Activated naive CD8-positive, alpha-beta T cell treated with anti-CD3 and anti-CD28 coated beads, Interleukin-2, amount 50 U/mL, for 24 hours (primary cell): ENCODE data around the gene DBX1.
"Not testable (repeated sequence)": the region's sequence is repeated elsewhere in the genome, so short reads cannot be mapped to it uniquely, and the experiment has no call there.

ENCODE experiments used
- ATAC-seq: fragments of 150-1000 bp; cut with Tn5 transposase; one replicate; pipeline ENCODE4 v1.10.0; 2021
- DNase-seq: peaks from one replicate; pipeline ENCODE4 v3.0.0; 2021
- H3K27ac Mint-ChIP-seq: one replicate; pipeline ENCODE4 v1.8.0; 2021; ENCODE audit warnings: mild to moderate bottlenecking, mixed read lengths
- H3K27me3 Mint-ChIP-seq: one replicate; pipeline ENCODE4 v1.8.0; 2021; ENCODE audit warnings: mixed read lengths
- H3K36me3 Mint-ChIP-seq: one replicate; pipeline ENCODE4 v1.8.0; 2021; ENCODE audit warnings: low read depth, mixed read lengths
- H3K4me1 Mint-ChIP-seq: one replicate; pipeline ENCODE4 v1.8.0; 2021; ENCODE audit warnings: mixed read lengths
- H3K4me3 Mint-ChIP-seq: one replicate; pipeline ENCODE4 v1.8.0; 2021; ENCODE audit warnings: mild to moderate bottlenecking, moderate library complexity, mixed read lengths
- H3K9me3 Mint-ChIP-seq: one replicate; pipeline ENCODE4 v1.8.0; 2021; ENCODE audit warnings: mixed read lengths

DBX1 gene

DNA sequence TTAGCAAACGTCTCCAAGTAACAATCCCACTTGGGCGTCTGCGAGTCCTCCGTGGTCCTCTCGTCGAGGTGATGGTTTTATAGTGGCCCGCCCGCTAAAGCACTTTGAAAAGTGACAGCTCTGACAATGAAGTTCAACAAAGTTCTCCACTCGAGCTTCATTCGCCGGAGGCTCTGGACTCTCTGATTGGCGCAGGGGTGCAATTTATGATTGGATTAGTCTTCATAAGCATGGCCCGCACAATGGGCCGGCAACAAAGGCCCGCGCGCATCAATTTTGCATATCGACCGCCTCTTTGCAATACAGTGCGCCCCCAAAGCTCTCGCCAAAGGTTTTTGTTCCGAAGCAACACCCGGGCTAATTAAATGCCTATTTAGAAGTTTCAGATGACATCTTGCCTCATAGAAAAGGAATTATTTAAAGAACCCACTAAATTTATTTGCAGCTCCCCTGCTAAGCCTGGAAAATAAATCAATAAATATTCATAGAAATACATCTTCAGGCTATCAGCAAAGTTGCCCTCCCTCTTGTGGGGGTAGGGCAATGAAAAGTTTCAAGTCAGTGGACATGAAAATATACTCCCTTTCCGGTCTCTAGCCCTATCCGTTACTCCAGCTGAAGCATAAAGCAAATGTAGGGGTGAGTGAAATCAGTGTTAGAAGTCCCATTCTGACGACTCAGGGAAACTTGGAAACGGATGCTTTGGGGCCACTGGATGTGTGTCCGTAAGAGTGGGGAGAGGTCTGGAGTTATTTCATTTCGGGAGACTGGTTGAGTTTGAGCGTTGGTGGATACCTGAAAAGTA is at the start of gene DBX1:
Gene DBX1, minus strand, starts transcription at position 51 of the 805 bp plus-strand sequence. CDS start 151 bp downstream, outside the sequence.
- peaks cover 41% of the 10 kb centered on the region for H3K4me1 Mint-ChIP-seq
- ATAC-seq (no peak), DNase-seq (no peak)
- H3K36me3 Mint-ChIP-seq = peaks cover 2% of the 10 kb centered on the region
- no peak within 1 kb of the TSS for H3K4me3 Mint-ChIP-seq
- H3K27me3 Mint-ChIP-seq = peaks cover 84% of the 10 kb centered on the region
- H3K9me3 Mint-ChIP-seq = peaks cover 6% of the 10 kb centered on the region
- no peak within 1 kb of the TSS for H3K27ac Mint-ChIP-seq

DNA sequence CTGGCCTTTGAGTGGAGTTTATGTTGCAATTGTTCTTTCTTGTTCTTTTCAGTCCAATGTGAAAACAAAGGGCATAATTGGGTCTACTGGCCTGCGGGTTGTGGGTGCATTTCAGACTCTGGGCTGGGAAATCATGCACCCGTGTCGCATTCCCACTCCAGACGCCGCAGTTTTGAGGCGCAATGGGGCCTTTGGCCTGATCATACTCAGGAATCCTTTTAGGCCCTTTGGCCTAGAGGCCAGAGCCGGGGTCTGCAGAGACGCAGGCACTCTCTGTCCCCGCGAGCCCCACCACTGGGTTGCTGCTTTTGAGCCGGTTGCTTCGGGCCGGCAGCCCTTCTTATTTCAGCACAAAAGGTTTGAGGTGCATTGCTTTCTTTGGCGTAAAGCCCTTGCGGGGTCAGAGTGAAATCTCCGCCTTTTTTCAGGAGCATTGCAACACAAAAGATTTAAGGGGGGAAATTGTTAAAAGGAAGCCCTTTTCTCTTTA is 48.4 kb upstream of the DBX1 start:
- Mint-ChIP-seq H3K4me1 (no peaks in the 10 kb centered on the region), H3K9me3 (no peaks in the 10 kb centered on the region), H3K36me3 (no peaks in the 10 kb centered on the region), H3K27ac (no peak overlapping the region), H3K27me3 (peaks cover 59% of the 10 kb centered on the region), H3K4me3 (no peak overlapping the region)
- ATAC-seq (no peak), DNase-seq (no peak)

DNA sequence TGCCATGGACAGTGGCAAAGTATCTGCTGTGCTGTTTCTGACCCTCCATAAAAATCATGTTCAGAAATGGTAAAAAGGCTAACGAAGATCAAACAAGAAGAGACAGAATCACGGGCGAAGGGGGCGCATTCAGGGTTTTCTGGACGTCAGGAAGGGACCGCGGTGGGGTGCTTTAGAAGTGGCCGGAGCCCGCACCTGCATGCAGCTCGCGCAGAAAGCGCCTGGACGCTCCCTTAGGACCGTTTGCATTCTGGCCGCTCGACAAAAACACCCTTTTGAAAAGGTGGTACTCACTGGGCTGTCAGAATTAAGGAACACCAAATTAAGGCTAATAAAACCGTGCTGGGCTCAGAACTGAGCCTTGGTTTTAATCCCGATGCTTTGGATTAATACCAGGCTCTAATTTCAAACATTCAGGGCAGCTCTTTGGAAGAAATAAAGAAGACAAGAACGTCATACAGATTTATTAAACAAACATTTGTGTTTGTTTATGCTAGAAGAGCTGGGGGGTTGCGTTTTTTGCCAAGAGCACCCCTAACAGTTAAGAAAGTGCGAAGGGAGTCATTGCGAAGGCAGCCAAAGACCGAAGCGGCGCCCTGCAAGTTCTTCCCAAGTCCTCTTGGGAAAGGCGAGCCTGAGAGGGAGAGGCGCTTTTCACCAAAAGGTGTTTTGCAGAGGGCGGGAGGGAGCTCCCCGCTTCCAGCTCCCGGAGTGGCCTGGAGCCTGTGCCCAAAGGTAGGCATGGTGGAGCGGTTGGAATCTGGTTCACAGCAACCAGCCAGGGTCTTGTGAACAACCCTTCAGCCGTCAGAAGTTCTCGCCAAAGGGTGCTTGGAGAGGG is 47.7 kb upstream of the DBX1 start:
- DNase-seq (no peak), ATAC-seq (no peak)
- Mint-ChIP-seq H3K9me3 (no peaks in the 10 kb centered on the region), H3K27ac (no peak overlapping the region), H3K4me3 (no peak overlapping the region), H3K4me1 (no peaks in the 10 kb centered on the region), H3K27me3 (peaks cover 64% of the 10 kb centered on the region), H3K36me3 (no peaks in the 10 kb centered on the region)

GRCh38 chr11:20205807-20206206 is 45.5 kb upstream of the DBX1 start:
- H3K4me3 Mint-ChIP-seq = no peak overlapping the region
- peaks cover 71% of the 10 kb centered on the region for H3K27me3 Mint-ChIP-seq
- no peaks in the 10 kb centered on the region for H3K9me3 Mint-ChIP-seq
- H3K36me3 Mint-ChIP-seq = no peaks in the 10 kb centered on the region
- DNase-seq (no peak), ATAC-seq (no peak)
- no peaks in the 10 kb centered on the region for H3K4me1 Mint-ChIP-seq
- no peak overlapping the region for H3K27ac Mint-ChIP-seq

GRCh38 chr11:20204681-20205080 is 44.4 kb upstream of the DBX1 start:
- H3K27me3 Mint-ChIP-seq = peaks cover 65% of the 10 kb centered on the region

GRCh38 chr11:20203831-20204230 is 43.6 kb upstream of the DBX1 start:
- ATAC-seq = no peak
- Mint-ChIP-seq H3K27me3 (peaks cover 60% of the 10 kb centered on the region), H3K4me1 (no peaks in the 10 kb centered on the region), H3K36me3 (no peaks in the 10 kb centered on the region), H3K4me3 (no peak overlapping the region), H3K27ac (no peak overlapping the region), H3K9me3 (no peaks in the 10 kb centered on the region)
- no peak for DNase-seq

More at GRCh38 chr11:20204681-20205080, 44.4 kb upstream of the DBX1 start:
- H3K9me3 Mint-ChIP-seq = no peaks in the 10 kb centered on the region
- H3K4me1 Mint-ChIP-seq = no peaks in the 10 kb centered on the region
- DNase-seq (no peak), ATAC-seq (no peak)
- H3K27ac Mint-ChIP-seq = no peak overlapping the region
- no peak overlapping the region for H3K4me3 Mint-ChIP-seq
- H3K36me3 Mint-ChIP-seq = no peaks in the 10 kb centered on the region

- no peaks in the 10 kb centered on the region for H3K9me3 Mint-ChIP-seq
- H3K36me3 Mint-ChIP-seq = no peaks in the 10 kb centered on the region
- no peak overlapping the region for H3K27ac Mint-ChIP-seq
- no peak for DNase-seq
- peaks cover 52% of the 10 kb centered on the region for H3K27me3 Mint-ChIP-seq
- H3K4me1 Mint-ChIP-seq = peaks cover 3% of the 10 kb centered on the region
- no peak for ATAC-seq
- no peak overlapping the region for H3K4me3 Mint-ChIP-seq
These were observed 41.0 kb upstream of the DBX1 start for GRCh38 chr11:20201231-20201630.

DNA sequence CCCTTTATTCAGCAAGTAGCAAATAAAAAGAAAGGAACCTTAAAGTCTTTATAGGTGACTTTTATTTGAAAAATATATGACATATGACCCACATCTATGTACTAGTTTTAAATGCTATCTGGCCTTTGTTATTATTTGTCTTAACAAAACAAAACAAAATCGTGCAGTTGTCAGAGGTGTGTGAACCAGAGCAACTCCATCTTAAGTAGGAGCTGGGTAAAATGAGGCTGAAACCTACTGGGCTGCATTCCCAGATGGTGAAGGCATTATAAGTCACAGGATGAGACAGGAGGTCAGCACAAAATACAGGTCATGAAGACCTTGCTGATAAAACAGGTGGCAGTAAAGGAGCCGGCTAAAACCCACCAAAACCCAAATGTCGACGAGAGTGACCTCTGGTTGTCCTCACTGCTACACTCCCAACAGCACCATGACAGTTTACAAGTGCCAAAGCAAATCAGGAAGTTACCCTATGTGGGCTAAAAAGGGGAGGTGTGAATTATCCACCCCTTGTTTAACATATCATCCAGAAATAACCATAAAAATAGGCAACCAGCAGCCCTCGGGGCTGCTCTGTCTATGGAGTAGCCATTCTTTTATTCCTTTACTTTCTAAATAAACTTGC is 40.2 kb upstream of the DBX1 start:
- not testable (repeated sequence) for H3K27ac Mint-ChIP-seq, H3K4me1 Mint-ChIP-seq, H3K9me3 Mint-ChIP-seq, H3K36me3 Mint-ChIP-seq, H3K4me3 Mint-ChIP-seq, DNase-seq, ATAC-seq
- peaks cover 46% of the 10 kb centered on the region for H3K27me3 Mint-ChIP-seq

GRCh38 chr11:20197881-20198280 is 37.6 kb upstream of the DBX1 start:
- H3K4me1 Mint-ChIP-seq = peaks cover 3% of the 10 kb centered on the region
- H3K27ac Mint-ChIP-seq = no peak overlapping the region
- no peak overlapping the region for H3K4me3 Mint-ChIP-seq
- no peak for ATAC-seq
- no peaks in the 10 kb centered on the region for H3K9me3 Mint-ChIP-seq
- H3K27me3 Mint-ChIP-seq = peaks cover 37% of the 10 kb centered on the region
- no peaks in the 10 kb centered on the region for H3K36me3 Mint-ChIP-seq
- no peak for DNase-seq

GRCh38 chr11:20194470-20194869 is 34.2 kb upstream of the DBX1 start:
- H3K27me3 Mint-ChIP-seq = peaks cover 20% of the 10 kb centered on the region
- no peak overlapping the region for H3K27ac Mint-ChIP-seq
- H3K36me3 Mint-ChIP-seq = no peaks in the 10 kb centered on the region
- no peak overlapping the region for H3K4me3 Mint-ChIP-seq
- no peak for ATAC-seq
- no peak for DNase-seq
- no peaks in the 10 kb centered on the region for H3K9me3 Mint-ChIP-seq
- H3K4me1 Mint-ChIP-seq = peaks cover 3% of the 10 kb centered on the region

DNA sequence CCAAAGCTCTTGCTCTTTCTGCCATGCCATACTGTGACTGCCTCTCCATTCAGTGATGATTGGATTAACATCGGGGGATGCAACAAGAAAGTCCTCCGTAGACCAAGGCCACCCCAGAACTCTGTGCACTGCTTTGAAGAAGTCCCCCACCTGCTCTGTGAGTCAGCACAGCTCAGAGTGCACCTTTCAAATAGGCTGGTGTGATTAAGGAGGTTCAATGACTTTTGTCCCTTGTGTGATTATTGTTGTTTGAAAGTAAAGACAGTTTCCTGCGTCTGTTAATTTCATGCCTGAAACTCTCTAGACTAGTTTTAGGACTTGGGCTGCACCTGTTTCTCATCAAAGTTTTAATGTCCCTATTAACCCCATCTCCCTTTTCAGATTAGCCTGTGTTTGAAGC is 33.0 kb upstream of the DBX1 start:
- Mint-ChIP-seq H3K4me3 (no peak overlapping the region), H3K9me3 (no peaks in the 10 kb centered on the region)

DNA sequence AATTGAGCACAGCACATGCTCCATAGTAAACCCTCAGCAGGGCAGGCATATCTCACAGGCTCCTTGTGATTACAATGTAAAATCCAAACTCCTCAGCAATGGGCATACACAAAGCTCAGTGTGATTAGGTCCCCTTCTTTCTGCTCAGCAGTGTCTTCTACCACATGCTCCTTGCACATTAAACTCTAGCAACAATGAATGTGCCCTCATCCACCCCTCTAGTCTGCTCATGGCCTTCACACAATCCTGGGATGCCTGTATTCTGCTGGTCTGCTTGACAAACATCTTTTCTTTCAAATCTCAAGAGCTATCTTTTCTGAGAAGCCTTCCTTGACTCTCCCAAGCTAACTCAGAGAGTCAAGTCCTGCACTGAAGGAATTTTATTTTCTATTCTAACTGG is 32.4 kb upstream of the DBX1 start:
- Mint-ChIP-seq H3K27ac (no peak overlapping the region), H3K4me1 (no peaks in the 10 kb centered on the region), H3K4me3 (no peak overlapping the region), H3K27me3 (peaks cover 9% of the 10 kb centered on the region), H3K36me3 (no peaks in the 10 kb centered on the region), H3K9me3 (no peaks in the 10 kb centered on the region)
- no peak for DNase-seq
- no peak for ATAC-seq

More for the DNA sequence above, 33.0 kb upstream of the DBX1 start:
- H3K36me3 Mint-ChIP-seq = no peaks in the 10 kb centered on the region
- no peak overlapping the region for H3K27ac Mint-ChIP-seq
- DNase-seq (no peak), ATAC-seq (no peak)
- H3K4me1 Mint-ChIP-seq = peaks cover 3% of the 10 kb centered on the region
- peaks cover 14% of the 10 kb centered on the region for H3K27me3 Mint-ChIP-seq

- H3K4me3 Mint-ChIP-seq = no peak overlapping the region
- ATAC-seq = no peak
- no peaks in the 10 kb centered on the region for H3K36me3 Mint-ChIP-seq
- H3K27ac Mint-ChIP-seq = no peak overlapping the region
- H3K4me1 Mint-ChIP-seq = no peaks in the 10 kb centered on the region
- peaks cover 8% of the 10 kb centered on the region for H3K27me3 Mint-ChIP-seq
- no peak for DNase-seq
- H3K9me3 Mint-ChIP-seq = no peaks in the 10 kb centered on the region
These were observed 31.9 kb upstream of the DBX1 start for GRCh38 chr11:20192151-20192550.

GRCh38 chr11:20178976-20179375 is 18.7 kb upstream of the DBX1 start:
- Mint-ChIP-seq H3K4me1 (no peaks in the 10 kb centered on the region), H3K27ac (no peak overlapping the region), H3K9me3 (no peaks in the 10 kb centered on the region), H3K27me3 (peaks cover 51% of the 10 kb centered on the region), H3K4me3 (no peak overlapping the region), H3K36me3 (no peaks in the 10 kb centered on the region)
- DNase-seq (no peak), ATAC-seq (no peak)
